HG02571 (cell line): Measurements from ENCODE around the gene MASP1.
"Not testable (repeated sequence)": the region's sequence is repeated elsewhere in the genome, so short reads cannot be mapped to it uniquely, and the experiment has no call there.

Experiments used
- ATAC-seq: cut with Tn5 transposase; IDR thresholded peaks from one replicate; pipeline ENCODE4 v1.9.1; 2021; ENCODE audit warnings: mild to moderate bottlenecking, moderate library complexity; ENCODE audit not compliant: unreplicated experiment

MASP1 gene

GRCh38 chr3:187267306-187267705 lies 24.2 kb downstream of the MASP1 start:
- ATAC-seq: no peak

- no peak for ATAC-seq
Measured at GRCh38 chr3:187266691-187267090, 24.8 kb downstream of the MASP1 start.

- no peak for ATAC-seq
Measured at GRCh38 chr3:187265461-187265955, 26.0 kb downstream of the MASP1 start.

GRCh38 chr3:187264911-187265310 lies 26.6 kb downstream of the MASP1 start:
- no peak for ATAC-seq

- ATAC-seq: no peak
Measured at GRCh38 chr3:187264021-187264420, 27.5 kb downstream of the MASP1 start.

GRCh38 chr3:187263270-187263669 lies 28.3 kb downstream of the MASP1 start:
- no peak for ATAC-seq

- no peak for ATAC-seq
Measured at GRCh38 chr3:187262360-187262759, 29.2 kb downstream of the MASP1 start.

GRCh38 chr3:187261541-187261969 lies 30.0 kb downstream of the MASP1 start:
- ATAC-seq: no peak

GRCh38 chr3:187259171-187259570 lies 32.4 kb downstream of the MASP1 start:
- no peak for ATAC-seq

- no peak for ATAC-seq
Measured at GRCh38 chr3:187257992-187258692, 33.4 kb downstream of the MASP1 start.

- ATAC-seq: no peak
Measured at GRCh38 chr3:187257471-187257870, 34.1 kb downstream of the MASP1 start.

- no peak for ATAC-seq
Measured at GRCh38 chr3:187256051-187256616, 35.4 kb downstream of the MASP1 start.

- ATAC-seq: no peak
Measured at GRCh38 chr3:187255314-187255713, 36.2 kb downstream of the MASP1 start.

GRCh38 chr3:187252311-187252710 lies 39.2 kb downstream of the MASP1 start:
- no peak for ATAC-seq

GRCh38 chr3:187251599-187251998 lies 39.9 kb downstream of the MASP1 start:
- ATAC-seq: no peak

- no peak for ATAC-seq
Measured at GRCh38 chr3:187247398-187247797, 44.1 kb downstream of the MASP1 start.

GRCh38 chr3:187243933-187244524 lies 47.5 kb downstream of the MASP1 start:
- ATAC-seq: no peak

GRCh38 chr3:187242900-187243299 lies 48.6 kb downstream of the MASP1 start:
- no peak for ATAC-seq

- no peak for ATAC-seq
Measured at GRCh38 chr3:187242435-187242834, 49.1 kb downstream of the MASP1 start.

- not testable (repeated sequence) for ATAC-seq
Measured at GRCh38 chr3:187238835-187239234, 52.7 kb downstream of the MASP1 start.

- no peak for ATAC-seq
Measured at GRCh38 chr3:187238239-187238638, 53.3 kb downstream of the MASP1 start.

GRCh38 chr3:187237741-187238140 lies 53.8 kb downstream of the MASP1 start:
- ATAC-seq: no peak
